Trophoblast cell (in vitro differentiated cells and primary cell): ENCODE measurements around the gene CTDSPL.

ENCODE experiments used
- DNase-seq, 2 donors: peaks; one replicate each; pipeline ENCODE4 v3.0.0-alpha.2; 2016
- H2AFZ ChIP-seq: 2 replicates; pipeline ENCODE4 v1.6.1; 2013; ENCODE audit warnings: low read length, moderate library complexity, mild to moderate bottlenecking; ENCODE audit not compliant: insufficient read depth, poor library complexity
- H2AK5ac ChIP-seq: 2 replicates; pipeline ENCODE4 v1.6.1; 2013; ENCODE audit warnings: mild to moderate bottlenecking, low read length
- H2BK120ac ChIP-seq: 2 replicates; pipeline ENCODE4 v1.6.1; 2013; ENCODE audit warnings: low read length, mild to moderate bottlenecking, moderate library complexity; ENCODE audit not compliant: insufficient read depth, poor library complexity
- H2BK12ac ChIP-seq: 2 replicates; pipeline ENCODE4 v1.6.1; 2013; ENCODE audit warnings: mild to moderate bottlenecking, low read length, moderate library complexity
- H2BK5ac ChIP-seq: 2 replicates; pipeline ENCODE4 v1.6.1; 2013; ENCODE audit warnings: low read length, low read depth, moderate library complexity, mild to moderate bottlenecking; ENCODE audit not compliant: poor library complexity
- H3K14ac ChIP-seq: 2 replicates; pipeline ENCODE4 v1.6.1; 2013; ENCODE audit warnings: mild to moderate bottlenecking, low read length
- H3K18ac ChIP-seq: 2 replicates; pipeline ENCODE4 v1.6.1; 2013; ENCODE audit warnings: mild to moderate bottlenecking, low read length
- H3K23ac ChIP-seq: 2 replicates; pipeline ENCODE4 v1.6.1; 2013; ENCODE audit warnings: low read length
- H3K27ac ChIP-seq: 2 replicates; pipeline ENCODE4 v1.5.1; 2013; ENCODE audit warnings: low read depth, mild to moderate bottlenecking, inconsistent platforms, low read length, moderate library complexity
- H3K27me3 ChIP-seq: 2 replicates; pipeline ENCODE4 v1.6.1; 2013; ENCODE audit warnings: inconsistent platforms, mild to moderate bottlenecking, low read length, moderate library complexity; ENCODE audit not compliant: insufficient read depth
- H3K36me3 ChIP-seq, 2 experiments: 1 replicate in 1 of 2; 2 replicates in 1 of 2; pipeline ENCODE4 v1.6.1; 2013; ENCODE audit warnings: low read length in 2 of 2, mild to moderate bottlenecking in 2 of 2, moderate library complexity in 1 of 2; ENCODE audit not compliant: insufficient read depth in 2 of 2, control insufficient read depth in 1 of 2
- H3K4ac ChIP-seq: 2 replicates; pipeline ENCODE4 v1.6.1; 2013; ENCODE audit warnings: low read depth, mild to moderate bottlenecking, low read length, moderate library complexity
- H3K4me1 ChIP-seq, 2 experiments: 1 replicate in 1 of 2; 2 replicates in 1 of 2; pipeline ENCODE4 v1.6.1; 2013; ENCODE audit warnings: low read length in 2 of 2, mild to moderate bottlenecking in 2 of 2, moderate library complexity in 1 of 2; ENCODE audit not compliant: insufficient read depth in 2 of 2, control insufficient read depth in 1 of 2
- H3K4me2 ChIP-seq: 2 replicates; pipeline ENCODE4 v1.6.1; 2013; ENCODE audit warnings: inconsistent platforms, mild to moderate bottlenecking, low read length, moderate library complexity
- H3K4me3 ChIP-seq: 2 replicates; pipeline ENCODE4 v1.5.1; 2013; ENCODE audit warnings: mild to moderate bottlenecking, low read depth, low read length, inconsistent platforms
- H3K79me1 ChIP-seq: one replicate; pipeline ENCODE4 v1.6.1; 2013; ENCODE audit warnings: low read length
- H3K79me2 ChIP-seq: 2 replicates; pipeline ENCODE4 v1.6.1; 2013; ENCODE audit warnings: low read length, mild to moderate bottlenecking; ENCODE audit not compliant: control insufficient read depth, insufficient read depth, poor library complexity
- H3K9ac ChIP-seq: 2 replicates; pipeline ENCODE4 v1.6.1; 2013; ENCODE audit warnings: mild to moderate bottlenecking, low read length
- H3K9me3 ChIP-seq: 2 replicates; pipeline ENCODE4 v1.6.1; 2013; ENCODE audit warnings: low read depth, mild to moderate bottlenecking, control low read depth, inconsistent platforms, low read length; ENCODE audit not compliant: insufficient read depth
- H4K12ac ChIP-seq: 2 replicates; pipeline ENCODE4 v1.6.1; 2013; ENCODE audit warnings: low read depth, mild to moderate bottlenecking, low read length, moderate library complexity
- H4K8ac ChIP-seq: 2 replicates; pipeline ENCODE4 v1.6.1; 2013; ENCODE audit warnings: low read depth, mild to moderate bottlenecking, low read length, moderate library complexity
- H4K91ac ChIP-seq: one replicate; pipeline ENCODE4 v1.6.1; 2013; ENCODE audit warnings: low read depth, mild to moderate bottlenecking, low read length, moderate library complexity
- WGBS: extraction: QIAGEN DNeasy Blood & Tissue Kit; methylation state at CpG from one replicate; pipeline ENCODE4 v1.1.7; 2013; ENCODE audit warnings: missing lambda C conversion rate; ENCODE audit not compliant: insufficient read length, insufficient coverage; ENCODE audit errors: extremely low coverage; 5-methylcytosine and 5-hydroxymethylcytosine counted together

Gene CTDSPL

DNA sequence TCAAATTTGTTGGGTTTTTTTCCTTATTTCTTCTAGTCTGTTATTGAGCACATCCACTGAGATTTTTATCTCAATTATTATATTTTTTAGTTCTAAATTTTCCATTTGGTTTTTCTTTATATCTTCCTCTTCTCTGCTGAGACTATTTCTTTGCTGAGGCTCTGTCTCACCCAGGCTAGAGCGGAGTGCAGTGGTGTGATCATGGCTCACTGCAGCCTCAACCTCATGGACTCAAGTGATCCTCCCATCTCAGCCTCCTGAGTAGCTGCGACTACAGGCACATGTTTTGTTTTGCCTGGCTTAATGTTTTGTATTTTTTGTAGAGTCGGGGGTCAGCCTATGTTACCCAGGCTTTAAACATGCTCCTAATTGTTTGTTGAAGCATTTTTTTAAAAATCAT, 10.2 kb downstream of the CTDSPL start:
- Histone ChIP-seq H3K4ac (no peak overlapping the region), H4K91ac (no peak overlapping the region), H2BK120ac (no peak overlapping the region), H3K4me2 (no peak overlapping the region), H3K79me2 (no peaks in the 10 kb centered on the region), H3K18ac (no peak overlapping the region), H2BK5ac (no peak overlapping the region), H3K4me3 (no peak overlapping the region), H3K14ac (no peak overlapping the region), H3K23ac (no peak overlapping the region), H4K12ac (no peak overlapping the region), H3K27me3 (no peaks in the 10 kb centered on the region), H3K9me3 (no peaks in the 10 kb centered on the region), H2AFZ (no peak overlapping the region), H3K36me3 (no peaks in the 10 kb centered on the region), H3K9ac (no peak overlapping the region), H3K27ac (no peak overlapping the region), H4K8ac (no peak overlapping the region), H3K79me1 (no peaks in the 10 kb centered on the region), H2BK12ac (no peak overlapping the region), H2AK5ac (no peak overlapping the region), H3K4me1 (no peaks in the 10 kb centered on the region)
- no peak for DNase-seq
- WGBS, result no CpG with 5 or more reads among the region's 3 CpGs

- DNase-seq, result no peak
- Histone ChIP-seq H3K4ac (no peak overlapping the region), H4K8ac (no peak overlapping the region), H2AK5ac (no peak overlapping the region), H3K4me3 (no peak overlapping the region), H3K79me2 (no peaks in the 10 kb centered on the region), H3K23ac (no peak overlapping the region), H4K91ac (no peak overlapping the region), H2AFZ (no peak overlapping the region), H2BK120ac (no peak overlapping the region), H3K4me2 (no peak overlapping the region), H3K9ac (no peak overlapping the region), H3K9me3 (no peaks in the 10 kb centered on the region), H3K79me1 (no peaks in the 10 kb centered on the region), H3K4me1 (no peaks in the 10 kb centered on the region), H3K18ac (no peak overlapping the region), H3K36me3 (no peaks in the 10 kb centered on the region), H3K14ac (no peak overlapping the region), H2BK12ac (no peak overlapping the region), H4K12ac (no peak overlapping the region), H3K27me3 (no peaks in the 10 kb centered on the region), H3K27ac (no peak overlapping the region), H2BK5ac (no peak overlapping the region)
- no CpG with 5 or more reads among the region's 5 CpGs for WGBS
Measured at GRCh38 chr3:37872413-37873160, 10.9 kb downstream of the CTDSPL start.

- Histone ChIP-seq H4K91ac (no peak overlapping the region), H3K36me3 (no peaks in the 10 kb centered on the region), H3K27me3 (no peaks in the 10 kb centered on the region), H3K9me3 (no peaks in the 10 kb centered on the region), H3K23ac (no peak overlapping the region), H3K18ac (no peak overlapping the region), H2BK120ac (no peak overlapping the region), H3K4me3 (no peak overlapping the region), H3K14ac (no peak overlapping the region), H3K4ac (no peak overlapping the region), H3K27ac (no peak overlapping the region), H2BK5ac (no peak overlapping the region), H4K12ac (no peak overlapping the region), H3K4me1 (no peaks in the 10 kb centered on the region), H3K79me2 (no peaks in the 10 kb centered on the region), H2AK5ac (no peak overlapping the region), H3K9ac (no peak overlapping the region), H2BK12ac (no peak overlapping the region), H3K79me1 (no peaks in the 10 kb centered on the region), H4K8ac (no peak overlapping the region), H2AFZ (no peak overlapping the region), H3K4me2 (no peak overlapping the region)
- DNase-seq, result no peak
Measured at GRCh38 chr3:37876279-37876678, 14.6 kb downstream of the CTDSPL start.

GRCh38 chr3:37882711-37883110, 21.0 kb downstream of the CTDSPL start:
- no peak overlapping the region for H4K12ac ChIP-seq
- no peak overlapping the region for H4K91ac ChIP-seq
- no CpG with 5 or more reads among the region's 3 CpGs for WGBS
- no peak overlapping the region for H3K9ac ChIP-seq
- H2AFZ ChIP-seq, result no peak overlapping the region
- H2AK5ac ChIP-seq, result no peak overlapping the region
- H3K27me3 ChIP-seq, result no peaks in the 10 kb centered on the region
- no peaks in the 10 kb centered on the region for H3K4me1 ChIP-seq
- no peaks in the 10 kb centered on the region for H3K36me3 ChIP-seq
- no peaks in the 10 kb centered on the region for H3K9me3 ChIP-seq
- H3K4ac ChIP-seq, result no peak overlapping the region
- H3K4me3 ChIP-seq, result no peak overlapping the region
- H4K8ac ChIP-seq, result no peak overlapping the region
- H2BK120ac ChIP-seq, result no peak overlapping the region
- no peak overlapping the region for H3K18ac ChIP-seq
- H3K27ac ChIP-seq, result no peak overlapping the region
- no peak for DNase-seq
- no peak overlapping the region for H2BK5ac ChIP-seq
- H3K23ac ChIP-seq, result no peak overlapping the region
- no peaks in the 10 kb centered on the region for H3K79me2 ChIP-seq
- H2BK12ac ChIP-seq, result no peak overlapping the region
- H3K79me1 ChIP-seq, result no peaks in the 10 kb centered on the region
- no peak overlapping the region for H3K4me2 ChIP-seq
- no peak overlapping the region for H3K14ac ChIP-seq
